Nephron (organoid): Measurements from ENCODE around the gene WDR38.

Experiments used
- H3K27ac Mint-ChIP-seq, 3 experiments: 2 replicates each; pipeline ENCODE4 v1.8.0; 2020; ENCODE audit warnings: mixed read lengths in 3 of 3, mild to moderate bottlenecking in 2 of 3, moderate library complexity in 1 of 3
- H3K27me3 Mint-ChIP-seq: 2 replicates; pipeline ENCODE4 v1.8.0; 2021; ENCODE audit warnings: low read depth, mild to moderate bottlenecking, moderate library complexity, mixed read lengths
- H3K36me3 Mint-ChIP-seq: 2 replicates; pipeline ENCODE4 v1.8.0; 2020; ENCODE audit warnings: low read depth, mixed read lengths
- H3K4me1 Mint-ChIP-seq: 2 replicates; pipeline ENCODE4 v1.8.0; 2020; ENCODE audit warnings: mixed read lengths
- H3K4me3 Mint-ChIP-seq, 3 experiments: 2 replicates each; pipeline ENCODE4 v1.8.0; 2020; ENCODE audit warnings: mild to moderate bottlenecking in 3 of 3, mixed read lengths in 3 of 3, moderate library complexity in 2 of 3
- H3K9me3 Mint-ChIP-seq: 2 replicates; pipeline ENCODE4 v1.8.0; 2020; ENCODE audit warnings: mixed read lengths
- CTCF ChIP-seq, 3 experiments: fragments of 200-600 bp; sonication (generic); IDR thresholded peaks; one replicate each; pipeline ENCODE4 v1.5.0; 2021; ENCODE audit warnings: antibody characterized with exemption in 3 of 3; ENCODE audit not compliant: unreplicated experiment in 3 of 3

WDR38 gene

GRCh38 chr9:124869986-124870560 lies 16.8 kb downstream of the WDR38 start:
- no peaks in the 10 kb centered on the region for H3K27me3 Mint-ChIP-seq
- no peak for TF ChIP-seq CTCF (IDR thresholded peaks at IDR 0.05; ENCODE audit: unreplicated experiment in 3 of 3)
- H3K9me3 Mint-ChIP-seq, result no peaks in the 10 kb centered on the region
- peak overlapping the region; percentile 85 to 96 (median 96) for H3K27ac Mint-ChIP-seq
- H3K4me3 Mint-ChIP-seq, result peak overlapping the region; percentile 96 to 97 (median 96)
- H3K36me3 Mint-ChIP-seq, result peaks cover 20% of the 10 kb centered on the region
- peaks cover 34% of the 10 kb centered on the region for H3K4me1 Mint-ChIP-seq

DNA sequence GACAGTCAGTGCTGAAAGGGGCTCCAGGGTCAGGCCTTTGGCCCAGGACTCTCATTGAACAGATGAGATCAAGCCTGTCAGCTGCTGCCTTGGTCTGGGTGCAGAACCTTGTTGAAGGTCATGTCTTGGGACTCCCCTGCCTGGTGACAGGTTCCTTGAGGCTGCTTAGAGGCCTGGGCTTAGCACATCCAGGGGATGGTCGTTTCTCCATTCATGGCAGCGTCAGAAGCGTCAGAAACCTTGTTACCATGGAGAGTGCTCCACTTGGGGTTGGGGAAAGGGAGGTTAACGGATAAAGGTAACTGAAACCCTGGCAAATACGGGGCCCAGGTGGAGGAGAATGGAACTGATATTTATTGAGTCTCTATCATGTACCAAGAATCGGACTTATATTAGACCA lies 17.5 kb downstream of the WDR38 start:
- no peak for TF ChIP-seq CTCF (IDR thresholded peaks at IDR 0.05; ENCODE audit: unreplicated experiment in 3 of 3)
- Mint-ChIP-seq H3K4me1 (peaks cover 34% of the 10 kb centered on the region), H3K4me3 (peak overlapping the region; percentile 96 to 97 (median 96)), H3K9me3 (no peaks in the 10 kb centered on the region), H3K36me3 (peaks cover 24% of the 10 kb centered on the region), H3K27ac (peak overlapping the region; percentile 85 to 96 (median 96)), H3K27me3 (no peaks in the 10 kb centered on the region)

DNA sequence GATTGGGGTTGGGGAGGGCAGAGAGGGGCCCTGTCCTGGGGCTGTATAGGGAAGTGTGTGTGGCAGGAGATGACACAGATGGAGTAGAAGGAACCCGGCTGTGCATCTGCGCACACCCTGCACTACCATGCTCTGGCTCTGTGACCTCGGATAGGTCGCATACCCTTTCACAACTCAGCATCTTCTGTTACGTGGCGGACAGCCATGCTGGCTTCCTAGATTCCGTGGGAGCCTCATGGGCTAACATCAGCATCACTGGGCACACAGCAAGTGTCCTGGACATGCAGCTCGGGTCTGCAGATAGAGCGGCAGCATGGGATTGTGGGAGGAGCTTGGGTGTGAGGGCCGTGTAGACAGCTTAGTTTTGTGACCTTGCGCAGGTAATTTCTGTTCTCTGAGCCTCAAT lies 17.9 kb downstream of the WDR38 start:
- no peak for TF ChIP-seq CTCF (IDR thresholded peaks at IDR 0.05; ENCODE audit: unreplicated experiment in 3 of 3)
- Mint-ChIP-seq H3K9me3 (no peaks in the 10 kb centered on the region), H3K27ac (peak overlapping the region in 2 of 3 experiments; percentile 85 to 96), H3K4me1 (peaks cover 34% of the 10 kb centered on the region), H3K27me3 (no peaks in the 10 kb centered on the region), H3K4me3 (peak overlapping the region; percentile 96 to 97 (median 96)), H3K36me3 (peaks cover 24% of the 10 kb centered on the region)

- Mint-ChIP-seq H3K9me3 (no peaks in the 10 kb centered on the region), H3K27me3 (no peaks in the 10 kb centered on the region), H3K4me1 (peaks cover 32% of the 10 kb centered on the region), H3K36me3 (peaks cover 39% of the 10 kb centered on the region), H3K4me3 (no peak overlapping the region), H3K27ac (no peak overlapping the region)
- no peak for TF ChIP-seq CTCF (IDR thresholded peaks at IDR 0.05; ENCODE audit: unreplicated experiment in 3 of 3)
Measured at GRCh38 chr9:124873664-124874063, 20.4 kb downstream of the WDR38 start.

DNA sequence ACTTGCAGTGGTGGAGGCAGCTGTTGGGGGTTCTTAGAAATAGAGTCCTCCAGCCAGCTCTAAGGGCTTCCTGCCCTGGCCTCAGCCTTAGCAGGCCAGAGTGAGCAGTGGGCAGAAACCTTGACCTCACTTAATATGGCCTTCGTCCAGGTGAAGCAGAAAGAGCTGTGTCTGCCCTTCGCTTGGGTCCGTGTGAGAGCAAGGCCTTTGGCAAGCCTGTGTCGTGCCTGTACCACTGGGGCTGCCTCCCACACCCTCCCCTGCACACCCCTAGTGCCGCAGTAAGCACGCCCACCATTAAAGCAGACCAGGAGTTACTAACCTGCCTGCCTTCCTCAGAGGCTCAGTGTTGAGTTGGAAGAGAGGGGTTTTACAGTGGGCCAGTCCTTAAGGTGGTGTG lies 22.2 kb downstream of the WDR38 start:
- no peaks in the 10 kb centered on the region for H3K27me3 Mint-ChIP-seq
- H3K4me3 Mint-ChIP-seq, result no peak overlapping the region
- peaks cover 45% of the 10 kb centered on the region for H3K36me3 Mint-ChIP-seq
- no peak overlapping the region for H3K27ac Mint-ChIP-seq
- no peak for TF ChIP-seq CTCF (IDR thresholded peaks at IDR 0.05; ENCODE audit: unreplicated experiment in 3 of 3)
- peaks cover 33% of the 10 kb centered on the region for H3K4me1 Mint-ChIP-seq
- no peaks in the 10 kb centered on the region for H3K9me3 Mint-ChIP-seq
